Body of pancreas (tissue), 4 donors: Measurements from ENCODE around the gene ASF1B.

Experiments used
- POLR2A ChIP-seq, 3 donors: fragments of 450-650 bp; IDR thresholded peaks; one replicate each; pipeline ENCODE4 v1.6.1; 2016; ENCODE audit warnings: antibody characterized with exemption in 3 of 3, mild to moderate bottlenecking in 2 of 3
- TF ChIP-seq, protein P1 (sequence below), 7 experiments: fragments of 450-650 bp in 4 of 7; fragments of 200-600 bp in 3 of 7; sonication (generic) in 3 of 7; IDR thresholded peaks; one replicate each; pipeline ENCODE4 v1.5.1; 2016 to 2019; ENCODE audit warnings: antibody characterized with exemption in 7 of 7

DNA sequence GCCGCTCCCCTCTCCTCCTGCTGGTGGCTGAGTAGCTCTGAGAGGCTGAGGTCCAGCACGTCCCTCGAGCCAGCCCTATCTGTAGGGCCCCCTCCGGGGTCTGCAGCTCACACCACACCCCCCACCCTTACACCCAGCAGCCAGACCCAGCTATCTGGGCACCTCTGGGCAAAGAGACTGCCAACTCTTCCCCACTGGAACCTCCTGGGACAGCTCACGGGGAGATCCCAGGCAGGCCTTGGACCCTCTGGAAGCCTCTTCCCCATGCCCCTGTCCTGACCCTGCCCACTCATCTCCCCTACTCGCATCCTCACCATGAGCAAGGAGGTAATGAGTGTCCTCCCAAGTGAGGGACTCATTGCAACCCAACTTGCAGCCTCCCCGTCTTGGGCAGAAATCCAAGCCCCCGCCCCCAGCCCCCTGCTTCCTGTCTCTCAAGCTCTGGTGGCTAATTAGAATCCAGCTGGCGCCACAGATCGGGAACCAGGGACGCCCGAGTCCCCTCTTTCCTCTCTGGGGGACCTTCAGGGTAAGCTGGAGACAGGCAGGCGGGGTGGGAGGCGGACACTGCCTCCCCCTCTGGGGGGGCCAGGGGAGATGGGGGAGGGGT lies 47.5 kb upstream of the ASF1B start:
- TF ChIP-seq, protein P1, sequence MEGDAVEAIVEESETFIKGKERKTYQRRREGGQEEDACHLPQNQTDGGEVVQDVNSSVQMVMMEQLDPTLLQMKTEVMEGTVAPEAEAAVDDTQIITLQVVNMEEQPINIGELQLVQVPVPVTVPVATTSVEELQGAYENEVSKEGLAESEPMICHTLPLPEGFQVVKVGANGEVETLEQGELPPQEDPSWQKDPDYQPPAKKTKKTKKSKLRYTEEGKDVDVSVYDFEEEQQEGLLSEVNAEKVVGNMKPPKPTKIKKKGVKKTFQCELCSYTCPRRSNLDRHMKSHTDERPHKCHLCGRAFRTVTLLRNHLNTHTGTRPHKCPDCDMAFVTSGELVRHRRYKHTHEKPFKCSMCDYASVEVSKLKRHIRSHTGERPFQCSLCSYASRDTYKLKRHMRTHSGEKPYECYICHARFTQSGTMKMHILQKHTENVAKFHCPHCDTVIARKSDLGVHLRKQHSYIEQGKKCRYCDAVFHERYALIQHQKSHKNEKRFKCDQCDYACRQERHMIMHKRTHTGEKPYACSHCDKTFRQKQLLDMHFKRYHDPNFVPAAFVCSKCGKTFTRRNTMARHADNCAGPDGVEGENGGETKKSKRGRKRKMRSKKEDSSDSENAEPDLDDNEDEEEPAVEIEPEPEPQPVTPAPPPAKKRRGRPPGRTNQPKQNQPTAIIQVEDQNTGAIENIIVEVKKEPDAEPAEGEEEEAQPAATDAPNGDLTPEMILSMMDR (IDR thresholded peaks at IDR 0.05): no peak
- no peak for TF ChIP-seq POLR2A (IDR thresholded peaks at IDR 0.05)
